HG03432 (cell line): ENCODE results near the gene OGDHL.
"Not testable (repeated sequence)": the region's sequence is repeated elsewhere in the genome, so short reads cannot be mapped to it uniquely, and the experiment has no call there.

Experiments
- ATAC-seq: cut with Tn5 transposase; IDR thresholded peaks from one replicate; pipeline ENCODE4 v1.9.1; 2021; ENCODE audit warnings: mild to moderate bottlenecking, moderate library complexity; ENCODE audit not compliant: unreplicated experiment

Gene OGDHL

DNA sequence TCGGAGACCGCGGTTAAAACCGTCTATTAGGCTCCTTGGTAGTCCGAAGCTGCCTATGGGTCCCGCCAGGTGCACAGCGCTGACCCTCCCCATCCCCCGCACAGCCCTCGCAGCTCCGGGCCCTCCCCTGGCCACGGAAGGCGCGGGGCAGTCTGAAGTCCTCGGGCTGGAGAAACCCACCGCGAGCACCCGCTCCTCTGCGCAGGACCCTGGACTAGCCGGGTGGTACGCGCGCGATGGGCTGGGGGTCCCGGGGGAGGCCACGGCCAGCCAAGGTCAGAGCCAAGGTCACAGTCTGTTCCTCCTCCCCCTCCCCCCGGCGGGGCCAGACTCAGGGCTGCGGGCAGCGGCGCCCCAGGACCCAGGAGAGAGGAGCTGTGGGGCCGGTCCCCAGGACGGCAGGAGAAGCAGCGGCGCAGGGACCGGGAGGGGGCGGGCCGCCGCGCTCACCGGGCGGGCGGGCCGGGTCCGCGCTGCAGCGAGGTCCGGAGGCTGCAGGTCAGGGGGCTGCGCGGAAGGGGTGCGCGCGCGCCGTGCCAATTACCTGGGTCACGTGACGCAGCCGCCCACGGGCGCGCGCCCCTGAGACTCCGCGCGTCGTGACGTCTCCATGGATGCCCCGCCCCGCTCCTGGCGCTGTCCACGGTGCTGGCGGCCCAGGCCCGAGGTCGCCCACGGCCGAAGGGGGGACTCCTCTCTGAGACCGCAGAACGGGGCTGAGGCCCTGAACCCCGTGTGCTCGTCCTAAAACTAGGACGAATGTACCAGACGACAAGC lies at the start of gene OGDHL:
TSS of gene OGDHL (minus strand) at position 535 of the 777 bp plus-strand sequence. CDS start 3,731 bp downstream, outside the sequence.
- peak; percentile 88 for ATAC-seq

GRCh38 chr10:49803988-49804387 lies 41.9 kb upstream of the OGDHL start:
- ATAC-seq = no peak

- no peak for ATAC-seq
Measured at GRCh38 chr10:49798275-49798674, 36.2 kb upstream of the OGDHL start.

GRCh38 chr10:49791100-49791499 lies 29.0 kb upstream of the OGDHL start:
- no peak for ATAC-seq

DNA sequence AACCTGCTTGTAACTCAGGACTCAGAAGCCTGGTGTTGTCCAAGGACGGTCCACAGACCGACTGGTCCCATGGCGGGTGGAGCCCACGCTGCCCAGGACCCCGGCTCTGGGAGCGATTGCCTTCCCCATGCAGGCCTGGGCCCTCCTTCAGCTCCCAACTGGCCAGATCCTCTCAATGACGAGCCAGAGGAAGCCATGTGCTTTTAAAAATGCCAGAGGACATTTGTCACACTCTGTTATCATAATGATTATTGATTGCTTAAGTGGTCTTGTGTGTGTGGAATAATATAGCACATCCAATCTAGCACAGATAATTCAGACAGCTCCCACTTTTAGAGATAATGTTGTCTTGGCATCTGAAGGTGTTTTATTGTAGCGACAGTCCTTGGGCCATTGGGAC lies 22.6 kb upstream of the OGDHL start:
- ATAC-seq = no peak

DNA sequence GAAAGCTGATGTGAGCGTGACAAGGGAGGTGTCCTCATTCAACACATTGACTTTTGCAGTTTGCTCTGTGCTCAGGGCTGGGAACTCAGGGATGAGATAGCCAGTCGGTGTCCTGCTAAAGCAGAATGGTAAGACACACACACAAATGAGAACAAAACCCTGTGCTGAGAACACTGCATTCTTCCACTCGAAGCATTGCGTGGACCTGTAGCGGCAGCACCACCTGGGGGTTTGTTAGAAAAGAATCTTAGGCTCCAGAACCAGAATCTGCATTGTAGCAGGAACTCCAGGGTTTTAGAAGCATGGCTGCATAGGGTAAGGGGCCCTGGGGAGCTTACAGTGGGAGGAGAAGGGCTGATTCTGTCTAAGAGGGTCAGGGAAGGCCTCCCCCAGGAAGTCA lies 21.5 kb upstream of the OGDHL start:
- no peak for ATAC-seq

DNA sequence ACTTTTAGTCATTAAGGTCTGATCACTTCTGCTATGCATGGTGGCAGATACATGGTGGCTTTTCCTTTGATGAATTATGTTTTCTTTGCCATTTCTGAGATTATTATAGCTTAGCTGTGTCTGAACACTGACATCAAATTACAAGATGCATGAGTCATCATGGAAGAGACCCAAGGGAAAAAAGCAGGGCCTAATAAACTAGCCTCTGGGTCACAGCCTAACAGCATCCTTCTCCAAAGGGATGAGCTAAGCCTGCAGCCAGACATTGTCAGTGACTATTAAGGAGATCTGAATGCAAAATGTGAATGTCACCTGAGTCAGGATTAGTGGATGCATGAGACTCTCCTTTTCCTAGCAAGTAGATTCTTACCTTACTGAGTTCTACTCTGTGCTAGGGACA lies 19.1 kb upstream of the OGDHL start:
- ATAC-seq = no peak

DNA sequence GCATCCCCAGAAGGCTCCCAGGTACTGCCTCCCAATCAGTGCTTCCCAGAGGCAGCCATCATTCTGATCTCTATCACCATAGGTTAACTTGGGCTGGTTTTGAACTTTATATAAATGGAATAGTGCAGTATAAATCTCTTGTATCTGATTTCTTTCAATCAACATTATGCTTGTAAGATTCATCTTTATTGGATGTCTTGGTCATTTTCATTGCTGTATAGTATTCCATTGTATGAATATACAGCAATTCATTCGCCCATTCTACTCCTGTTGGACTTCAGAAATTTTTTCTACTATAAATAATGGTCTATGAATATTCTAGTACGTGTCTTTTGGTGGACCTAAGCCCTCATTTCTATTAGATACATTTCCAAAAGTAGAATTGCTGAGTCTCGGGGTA lies 16.1 kb upstream of the OGDHL start:
- ATAC-seq = no peak

- ATAC-seq = no peak
Measured at GRCh38 chr10:49776851-49777250, 14.7 kb upstream of the OGDHL start.

DNA sequence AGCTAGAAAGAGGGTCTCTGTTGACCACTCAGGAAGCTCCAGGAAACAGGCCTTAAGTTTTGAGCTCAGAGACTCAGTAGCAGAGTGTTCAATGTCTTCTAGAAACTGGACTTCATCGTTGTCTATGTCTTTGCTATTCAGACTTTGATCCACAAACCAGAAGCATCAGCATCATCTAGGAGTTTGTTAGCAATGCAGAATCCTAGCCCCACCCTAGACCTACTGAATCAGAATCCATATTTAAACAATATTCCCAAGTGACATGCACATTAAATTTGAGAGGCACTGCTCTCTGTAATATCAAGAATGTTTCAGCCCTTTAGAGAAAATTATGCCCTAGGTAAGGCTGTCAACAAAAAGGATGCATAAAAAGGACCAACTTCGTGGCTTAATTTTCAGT lies 12.9 kb upstream of the OGDHL start:
- ATAC-seq = no peak

- not testable (repeated sequence) for ATAC-seq
Measured at GRCh38 chr10:49772944-49773343, 10.8 kb upstream of the OGDHL start.

DNA sequence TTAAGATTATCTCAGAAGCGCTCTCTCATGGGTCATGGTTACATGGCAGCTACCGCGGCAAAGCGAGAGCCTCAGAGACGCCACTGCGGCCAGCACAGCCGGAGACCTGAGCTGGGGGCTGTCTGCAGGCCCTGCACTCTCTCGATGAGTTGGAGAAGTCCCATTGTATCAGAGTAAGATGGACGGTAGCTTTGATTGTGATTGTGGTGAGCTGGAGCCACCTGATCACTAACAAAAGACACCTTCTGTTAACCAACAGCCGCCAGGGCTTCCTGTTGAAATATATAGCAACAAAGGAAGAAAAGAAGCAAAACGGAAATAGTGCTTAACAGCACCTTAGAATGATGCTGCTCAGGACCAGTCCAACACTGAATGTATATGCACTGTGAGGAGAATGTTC lies 8.9 kb upstream of the OGDHL start:
- not testable (repeated sequence) for ATAC-seq

GRCh38 chr10:49769692-49770091 lies 7.6 kb upstream of the OGDHL start:
- ATAC-seq = no peak

DNA sequence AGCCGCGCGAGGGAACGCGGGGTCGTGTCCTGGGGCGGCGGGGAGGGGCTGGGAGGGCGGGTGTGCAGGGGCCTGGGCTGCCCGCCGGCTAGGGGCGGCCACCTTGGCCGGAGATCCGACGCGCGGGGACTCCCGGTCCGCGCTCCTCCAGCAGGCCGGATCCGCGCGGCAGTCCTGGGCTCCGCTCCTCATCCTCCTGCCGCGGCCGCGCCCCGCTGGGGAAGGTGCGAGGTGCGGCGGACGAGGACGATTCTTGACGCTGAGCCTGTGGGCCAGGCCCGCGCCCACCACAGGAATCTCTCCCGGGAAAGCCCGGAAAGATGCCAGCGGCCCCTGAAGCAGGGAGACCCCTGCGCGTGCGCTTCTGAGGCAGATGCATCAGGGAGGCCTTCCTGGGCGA lies 6.6 kb upstream of the OGDHL start:
- no peak for ATAC-seq

- ATAC-seq = no peak
Measured at GRCh38 chr10:49768329-49768728, 6.2 kb upstream of the OGDHL start.

DNA sequence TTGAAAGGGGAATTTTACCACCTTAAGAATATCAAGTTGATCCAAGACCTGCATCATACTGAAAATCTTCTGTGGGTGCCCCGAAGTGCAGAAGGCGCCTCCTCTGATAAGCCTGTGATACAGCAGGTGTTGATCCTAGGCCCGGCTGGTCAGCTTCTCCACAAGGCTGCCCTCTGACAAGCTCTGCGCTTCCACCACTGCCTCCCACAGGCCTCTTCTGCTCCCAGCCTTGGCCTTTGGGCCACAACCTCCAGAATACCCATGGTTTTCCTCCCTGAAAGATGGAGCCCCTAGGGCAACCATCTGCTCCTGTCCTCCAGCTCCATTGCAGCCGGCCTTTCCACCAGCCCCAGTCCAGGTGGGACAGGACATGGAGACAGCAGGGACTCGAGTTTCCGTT lies 5.6 kb upstream of the OGDHL start:
- no peak for ATAC-seq

- ATAC-seq = no peak
Measured at GRCh38 chr10:49766484-49766883, 4.4 kb upstream of the OGDHL start.

DNA sequence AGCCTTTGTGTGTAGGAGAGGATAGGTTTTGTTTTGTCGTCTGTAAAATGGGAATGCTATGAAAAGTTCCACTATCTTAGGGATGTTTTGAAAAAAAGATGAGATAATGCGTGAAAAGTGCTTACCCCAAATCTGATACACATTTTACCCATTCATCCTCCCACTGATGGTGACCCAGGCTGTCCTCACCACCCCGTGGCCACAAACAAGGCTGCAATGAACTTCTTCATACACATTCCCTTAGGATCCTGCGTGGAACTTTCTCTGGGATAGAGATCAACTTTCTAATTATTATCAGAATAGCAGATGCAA lies 399 bp upstream of the OGDHL start:
- ATAC-seq = no peak

DNA sequence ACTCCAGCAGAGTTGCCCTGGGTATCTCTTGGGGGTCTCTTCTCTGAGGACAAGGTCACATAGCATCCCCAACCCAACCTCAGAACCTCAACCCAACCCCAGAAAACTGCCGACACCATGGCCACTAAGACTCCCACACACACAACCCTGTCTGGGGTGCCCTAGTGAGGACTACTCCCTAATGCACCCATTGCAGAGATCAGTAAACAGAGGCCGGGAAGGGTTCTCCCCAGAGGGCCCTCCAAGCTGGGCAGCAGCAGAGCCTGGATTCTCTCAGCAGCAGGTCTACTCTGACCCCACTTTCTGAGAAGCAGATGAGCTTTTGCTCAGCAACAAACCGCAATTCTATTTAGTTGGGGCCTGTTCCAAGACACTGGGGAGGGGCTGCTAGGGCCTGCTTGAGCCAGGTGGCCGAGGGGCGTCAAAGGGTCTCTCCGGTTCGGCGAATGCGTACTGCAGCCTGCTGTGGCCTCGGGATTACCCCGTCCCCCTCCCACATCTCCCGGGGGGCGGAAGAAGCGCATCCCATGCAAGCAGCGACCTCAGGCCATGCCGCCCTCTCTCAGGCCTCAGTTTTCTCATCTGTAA lies 828 bp downstream of the OGDHL start:
- ATAC-seq = no peak

DNA sequence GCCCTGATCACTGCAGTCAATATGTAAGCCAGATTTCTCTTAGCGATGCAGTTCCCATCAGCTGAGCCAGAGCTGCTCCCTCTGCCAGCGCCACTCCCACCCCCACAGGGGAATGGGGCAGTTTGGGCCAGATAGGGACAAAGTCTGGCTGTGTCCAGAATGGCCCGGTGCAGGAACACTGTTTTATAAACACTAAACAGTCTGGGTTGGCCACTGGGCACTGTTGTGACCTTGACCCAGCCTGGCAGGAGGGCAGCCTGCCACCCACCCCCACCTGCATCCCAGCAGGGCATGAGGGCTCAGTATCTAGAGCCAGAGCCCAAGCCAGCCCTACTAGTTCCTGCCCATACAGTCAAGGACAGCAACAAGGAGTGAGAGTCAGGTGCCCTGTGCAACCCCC lies 1.3 kb downstream of the OGDHL start:
- no peak for ATAC-seq

DNA sequence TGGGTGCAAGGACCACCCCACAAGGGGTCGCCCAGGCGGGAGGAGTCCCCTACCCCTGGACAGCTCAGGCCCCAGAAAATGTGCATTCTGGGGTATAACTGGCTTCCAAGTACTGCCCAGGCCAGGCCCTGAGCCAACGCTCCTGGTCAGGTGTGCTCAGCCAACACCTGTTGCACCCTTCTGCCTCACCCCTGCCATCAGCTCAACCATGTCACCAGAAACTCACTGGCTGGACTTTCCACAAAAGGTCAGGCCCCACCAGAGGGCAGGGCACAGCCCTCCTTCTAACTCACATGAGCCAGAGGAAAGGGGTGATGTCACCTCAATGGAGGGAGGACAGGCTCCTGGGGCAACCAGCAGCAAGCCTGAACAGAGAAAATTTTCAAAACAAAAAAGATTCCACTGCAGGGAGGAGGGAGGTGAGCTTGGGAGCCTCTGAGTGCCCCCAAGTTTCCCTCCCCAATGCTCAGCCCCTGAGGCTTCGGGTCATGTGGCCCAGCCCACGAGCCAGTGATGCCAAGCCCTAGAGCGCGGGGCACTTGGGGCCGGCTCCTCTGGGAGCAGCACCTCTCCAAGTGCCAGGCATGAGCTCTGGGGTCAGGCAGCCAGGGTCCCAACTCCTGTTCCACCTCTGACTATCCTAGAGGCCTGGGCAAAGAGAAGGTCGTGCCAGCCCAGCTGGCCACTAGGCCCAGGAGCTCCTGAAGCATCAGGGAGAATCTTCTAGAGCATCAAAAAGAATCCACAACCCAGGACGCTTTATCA lies 2.2 kb downstream of the OGDHL start:
- no peak for ATAC-seq

- ATAC-seq = no peak
Measured at GRCh38 chr10:49758249-49758930, 3.7 kb downstream of the OGDHL start.
